ENCODE results near the gene CTDP1. TPM values are rescaled to one million over a fixed set of nuclear protein-coding genes. Genes with fewer than 3 reads are reported as not detected.

CTDP1 gene
- total and polyA plus RNA-seq, 2 experiments from 2014 or later: 23.3 to 30.2 TPM

GRCh38 chr18:79760881-79761280, 81.3 kb downstream of the CTDP1 start:
- Histone ChIP-seq H3K27ac (no peak overlapping the region), H3K4me3 (no peak overlapping the region), H3K9me3 (ENCODE audit: low read depth) (peaks cover 3% of the 10 kb centered on the region), H3K27me3 (no peaks in the 10 kb centered on the region), H3K36me3 (no peaks in the 10 kb centered on the region), H3K4me1 (ENCODE audit: low read depth) (no peaks in the 10 kb centered on the region)
- TF ChIP-seq, protein P1, sequence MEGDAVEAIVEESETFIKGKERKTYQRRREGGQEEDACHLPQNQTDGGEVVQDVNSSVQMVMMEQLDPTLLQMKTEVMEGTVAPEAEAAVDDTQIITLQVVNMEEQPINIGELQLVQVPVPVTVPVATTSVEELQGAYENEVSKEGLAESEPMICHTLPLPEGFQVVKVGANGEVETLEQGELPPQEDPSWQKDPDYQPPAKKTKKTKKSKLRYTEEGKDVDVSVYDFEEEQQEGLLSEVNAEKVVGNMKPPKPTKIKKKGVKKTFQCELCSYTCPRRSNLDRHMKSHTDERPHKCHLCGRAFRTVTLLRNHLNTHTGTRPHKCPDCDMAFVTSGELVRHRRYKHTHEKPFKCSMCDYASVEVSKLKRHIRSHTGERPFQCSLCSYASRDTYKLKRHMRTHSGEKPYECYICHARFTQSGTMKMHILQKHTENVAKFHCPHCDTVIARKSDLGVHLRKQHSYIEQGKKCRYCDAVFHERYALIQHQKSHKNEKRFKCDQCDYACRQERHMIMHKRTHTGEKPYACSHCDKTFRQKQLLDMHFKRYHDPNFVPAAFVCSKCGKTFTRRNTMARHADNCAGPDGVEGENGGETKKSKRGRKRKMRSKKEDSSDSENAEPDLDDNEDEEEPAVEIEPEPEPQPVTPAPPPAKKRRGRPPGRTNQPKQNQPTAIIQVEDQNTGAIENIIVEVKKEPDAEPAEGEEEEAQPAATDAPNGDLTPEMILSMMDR (IDR thresholded peaks at IDR 0.05; ENCODE audit: low read depth, low read length): no peak
- DNase-seq (ENCODE audit: low read depth in 1 of 2, low spot score in 1 of 2): no peak

DNA sequence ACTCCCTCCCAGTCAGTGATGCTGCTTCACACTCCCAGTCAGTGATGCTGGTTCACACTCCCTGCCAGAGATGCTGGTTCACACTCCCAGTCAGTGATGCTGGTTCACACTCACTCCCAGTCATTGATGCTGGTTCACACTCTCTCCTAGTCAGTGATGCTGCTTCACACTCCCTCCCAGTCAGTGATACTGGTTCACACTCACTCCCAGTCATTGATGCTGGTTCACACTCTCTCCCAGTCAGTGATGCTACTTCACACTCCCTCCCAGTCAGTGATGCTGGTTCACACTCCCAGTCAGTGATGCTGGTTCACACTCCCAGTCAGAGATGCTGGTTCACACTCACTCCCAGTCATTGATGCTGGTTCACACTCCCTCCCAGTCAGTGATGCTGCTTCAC, 83.8 kb downstream of the CTDP1 start:
- H3K9me3 ChIP-seq (ENCODE audit: low read depth): peaks cover 3% of the 10 kb centered on the region
- no peaks in the 10 kb centered on the region for H3K4me1 ChIP-seq (ENCODE audit: low read depth)
- no peak for DNase-seq (ENCODE audit: low read depth in 1 of 2, low spot score in 1 of 2)
- H3K27ac ChIP-seq: no peak overlapping the region
- no peak overlapping the region for H3K4me3 ChIP-seq
- TF ChIP-seq, protein P1 (IDR thresholded peaks at IDR 0.05; ENCODE audit: low read depth, low read length): no peak
- H3K36me3 ChIP-seq: no peaks in the 10 kb centered on the region
- no peaks in the 10 kb centered on the region for H3K27me3 ChIP-seq

DNA sequence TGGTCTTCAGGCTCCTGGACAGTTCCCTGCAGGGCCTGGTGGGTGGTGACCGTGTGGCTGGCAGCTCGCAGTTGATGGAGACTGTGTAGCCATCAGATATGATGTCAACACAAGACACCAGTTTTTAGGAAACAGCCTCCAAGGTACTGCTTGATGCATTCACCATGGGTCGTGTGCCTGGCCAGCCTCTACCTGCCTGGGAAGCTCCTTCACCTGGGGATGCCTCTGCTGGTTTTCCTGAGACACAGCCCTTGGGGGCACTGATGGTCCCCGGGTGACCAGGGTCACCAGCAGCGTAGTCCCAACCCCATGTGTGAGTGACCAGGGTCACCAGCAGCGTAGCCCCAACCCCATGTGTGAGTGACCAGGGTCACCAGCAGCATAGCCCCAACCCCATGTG, 84.5 kb downstream of the CTDP1 start:
- H3K9me3 ChIP-seq (ENCODE audit: low read depth): peaks cover 3% of the 10 kb centered on the region
- no peak overlapping the region for H3K4me3 ChIP-seq
- H3K27me3 ChIP-seq: no peaks in the 10 kb centered on the region
- no peaks in the 10 kb centered on the region for H3K36me3 ChIP-seq
- DNase-seq (ENCODE audit: low read depth in 1 of 2, low spot score in 1 of 2): no peak
- TF ChIP-seq, protein P1 (IDR thresholded peaks at IDR 0.05; ENCODE audit: low read depth, low read length): no peak
- H3K4me1 ChIP-seq (ENCODE audit: low read depth): no peaks in the 10 kb centered on the region
- no peak overlapping the region for H3K27ac ChIP-seq

- no peaks in the 10 kb centered on the region for H3K36me3 ChIP-seq
- no peak overlapping the region for H3K27ac ChIP-seq
- no peak overlapping the region for H3K4me3 ChIP-seq
- peak in 1 of 2 donors; percentile 27 for DNase-seq (ENCODE audit: low read depth in 1 of 2, low spot score in 1 of 2)
- no peaks in the 10 kb centered on the region for H3K27me3 ChIP-seq
- TF ChIP-seq, protein P1 (IDR thresholded peaks at IDR 0.05; ENCODE audit: low read depth, low read length): no peak
- H3K9me3 ChIP-seq (ENCODE audit: low read depth): no peaks in the 10 kb centered on the region
- H3K4me1 ChIP-seq (ENCODE audit: low read depth): no peaks in the 10 kb centered on the region
Measured at GRCh38 chr18:79765491-79766245, 86.1 kb downstream of the CTDP1 start.

GRCh38 chr18:79766308-79766707, 86.7 kb downstream of the CTDP1 start:
- H3K9me3 ChIP-seq (ENCODE audit: low read depth): no peaks in the 10 kb centered on the region
- TF ChIP-seq, protein P1 (IDR thresholded peaks at IDR 0.05; ENCODE audit: low read depth, low read length): no peak
- DNase-seq (ENCODE audit: low read depth in 1 of 2, low spot score in 1 of 2): no peak
- H3K4me1 ChIP-seq (ENCODE audit: low read depth): no peaks in the 10 kb centered on the region
- no peaks in the 10 kb centered on the region for H3K27me3 ChIP-seq
- no peak overlapping the region for H3K27ac ChIP-seq
- H3K36me3 ChIP-seq: no peaks in the 10 kb centered on the region
- H3K4me3 ChIP-seq: no peak overlapping the region
